ENCODE measurements around the gene CENPO.

The CENPO gene, protein sequence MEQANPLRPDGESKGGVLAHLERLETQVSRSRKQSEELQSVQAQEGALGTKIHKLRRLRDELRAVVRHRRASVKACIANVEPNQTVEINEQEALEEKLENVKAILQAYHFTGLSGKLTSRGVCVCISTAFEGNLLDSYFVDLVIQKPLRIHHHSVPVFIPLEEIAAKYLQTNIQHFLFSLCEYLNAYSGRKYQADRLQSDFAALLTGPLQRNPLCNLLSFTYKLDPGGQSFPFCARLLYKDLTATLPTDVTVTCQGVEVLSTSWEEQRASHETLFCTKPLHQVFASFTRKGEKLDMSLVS

DNA sequence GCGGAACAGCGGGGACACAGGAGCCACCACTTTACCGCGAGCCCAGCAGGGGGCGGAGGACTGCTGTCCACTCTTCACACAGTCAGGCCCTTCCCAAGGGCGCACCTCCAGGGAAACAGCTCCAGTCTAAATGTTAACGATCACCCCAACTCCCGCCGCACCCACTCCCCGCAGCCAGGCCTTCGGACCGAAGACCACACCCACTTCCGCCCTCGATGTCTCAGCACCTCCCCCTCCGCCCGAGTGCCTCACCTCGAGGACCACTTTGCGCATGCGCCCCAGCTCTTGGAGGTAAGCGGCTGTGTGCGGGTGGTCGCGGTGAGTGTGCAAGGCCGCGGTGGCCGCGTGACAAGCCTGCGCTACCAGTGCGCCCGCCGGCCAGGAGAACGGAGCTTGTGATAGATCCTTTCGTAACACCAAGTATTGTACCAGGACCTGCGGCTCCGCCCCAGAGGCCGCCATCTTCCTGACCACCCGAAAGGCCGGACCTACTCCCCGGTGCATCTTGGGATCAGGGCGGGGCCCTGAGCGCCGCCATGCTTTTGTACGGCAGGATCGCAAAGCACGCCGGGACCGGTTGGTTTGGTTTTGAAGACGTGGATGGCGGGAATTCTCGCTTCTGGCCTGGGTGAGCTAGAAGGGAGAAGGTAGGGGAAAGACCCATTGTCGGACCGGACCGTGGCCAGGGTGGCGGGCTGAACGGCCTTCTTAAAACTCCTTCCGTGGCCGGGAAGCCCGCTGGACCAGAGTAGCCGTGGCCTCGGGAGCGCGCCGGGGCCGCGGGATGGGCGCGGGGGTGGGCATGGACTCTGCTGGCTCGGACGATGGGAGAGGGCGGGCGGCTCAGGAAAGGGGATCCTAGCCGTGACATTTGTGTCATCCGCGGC lies at the start of gene CENPO, which contains the start of gene PTRHD1:
TSS of gene CENPO (plus strand) at position 552 of the 887 bp plus-strand sequence. CDS start 495 bp downstream, outside the sequence.
TSS of gene PTRHD1 (minus strand) at position 518 of the 887 bp plus-strand sequence. CDS start at position 504, 14 bp downstream.
- DNase-seq (ENCODE audit: low read depth in 2 of 2), result peak; percentile 86 to 87

DNA sequence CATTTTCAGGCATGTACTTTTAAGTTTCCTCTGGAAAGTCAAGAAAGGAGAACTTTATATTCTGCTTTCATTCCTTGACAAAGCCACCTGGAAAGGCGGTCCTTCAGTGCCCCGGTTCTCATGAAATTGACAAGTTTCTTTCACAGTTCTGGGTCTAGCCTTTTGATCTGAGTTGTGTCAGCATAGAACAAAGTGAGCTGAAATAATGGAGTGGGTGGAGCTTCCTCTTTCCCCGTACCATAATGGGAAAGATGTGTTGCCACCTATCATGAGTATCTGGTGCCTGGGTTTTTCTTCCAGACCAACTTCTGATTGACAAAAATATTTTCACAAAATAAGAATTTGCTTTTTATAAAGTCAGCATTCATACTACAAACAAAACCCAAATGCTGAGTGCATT lies 49.3 kb upstream of the CENPO start:
- DNase-seq (ENCODE audit: low read depth in 2 of 2), result no peak

DNA sequence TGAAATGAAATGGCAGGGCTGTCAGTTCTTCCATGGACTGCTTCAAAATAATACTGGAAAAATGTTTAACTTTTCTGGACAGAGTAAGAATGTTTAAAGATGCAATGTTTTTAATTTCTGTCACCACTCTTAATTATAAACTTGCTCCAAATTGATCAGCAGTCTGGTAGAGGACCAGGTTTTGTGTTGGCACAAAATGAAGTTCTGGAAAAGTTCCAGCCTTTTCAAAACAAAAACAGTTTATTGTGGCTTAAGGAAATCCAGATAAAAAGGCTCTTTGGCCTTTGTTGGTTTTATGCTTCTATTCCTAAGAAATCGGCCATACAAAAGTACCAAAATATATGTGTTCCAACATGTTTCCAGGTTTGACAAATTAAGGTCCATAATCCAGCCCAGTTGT lies 48.9 kb upstream of the CENPO start:
- DNase-seq (ENCODE audit: low read depth in 2 of 2), result no peak

DNA sequence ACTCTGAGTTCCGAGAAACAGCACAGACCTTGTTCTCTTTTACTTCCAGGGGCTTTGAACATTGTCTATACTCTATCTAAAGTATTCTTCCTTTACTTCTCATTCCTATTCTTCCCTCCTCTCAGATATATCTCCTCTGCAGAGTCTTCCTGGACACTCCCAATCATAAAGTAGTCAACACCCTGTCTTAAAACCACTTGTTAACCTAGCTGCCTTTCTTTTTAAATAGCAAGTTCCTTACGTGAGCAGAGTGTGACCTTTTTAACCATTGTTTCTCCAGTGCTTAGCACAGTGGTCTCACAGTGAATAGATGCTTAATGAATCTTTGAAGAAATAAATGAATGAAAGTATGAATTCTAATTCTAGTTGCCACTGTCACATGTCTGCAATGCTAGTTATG lies 47.4 kb upstream of the CENPO start:
- DNase-seq (ENCODE audit: low read depth in 2 of 2), result no peak

DNA sequence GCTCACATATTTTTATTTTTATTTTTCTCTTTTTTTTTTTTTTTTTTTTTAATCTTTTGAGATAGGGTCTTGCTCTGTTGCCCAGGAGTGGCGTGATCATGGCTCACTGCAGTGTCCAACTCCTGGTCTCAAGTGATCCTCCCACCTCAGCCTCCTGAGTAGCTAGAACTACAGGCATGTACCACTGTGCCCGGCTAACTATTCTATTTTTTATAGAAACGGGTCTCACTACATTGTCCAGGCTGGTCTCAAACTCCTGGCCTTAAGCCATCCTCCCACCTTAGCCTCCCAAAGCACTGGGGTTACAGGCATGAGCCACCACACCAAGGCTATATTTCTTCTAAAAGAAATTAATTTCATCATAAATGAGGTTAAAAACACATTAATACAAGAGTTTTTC lies 45.9 kb upstream of the CENPO start:
- DNase-seq (ENCODE audit: low read depth in 2 of 2), result no peak

DNA sequence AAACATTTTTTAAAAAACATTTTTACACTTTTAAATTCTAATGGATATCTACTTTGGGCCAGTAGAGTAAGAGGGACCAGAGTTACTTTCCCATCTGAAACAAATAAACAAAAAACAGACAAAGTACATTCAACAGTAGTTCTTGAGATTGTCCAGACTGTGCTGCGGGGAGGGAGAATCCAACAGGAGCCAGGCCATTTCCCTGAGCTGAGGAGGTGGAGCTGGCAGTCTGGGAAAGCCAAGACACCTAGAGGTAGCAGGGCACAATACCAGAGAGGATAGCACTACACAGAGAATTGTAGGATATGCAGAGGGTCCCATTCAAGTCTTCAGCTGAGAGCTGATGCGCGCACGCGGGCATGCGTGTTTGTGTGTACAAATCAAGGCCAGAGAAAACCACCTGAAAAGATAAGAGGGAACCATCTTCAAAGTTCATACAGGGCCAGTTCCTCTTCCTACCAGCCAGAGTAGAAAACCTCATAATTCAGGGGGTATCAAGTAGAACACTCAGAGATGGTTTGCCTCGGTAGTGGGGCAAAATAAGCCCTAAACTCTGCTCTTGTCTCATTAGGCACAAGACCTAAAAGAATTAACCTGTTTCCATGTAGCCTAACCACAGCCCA lies 44.0 kb upstream of the CENPO start:
- DNase-seq (ENCODE audit: low read depth in 2 of 2), result no peak

DNA sequence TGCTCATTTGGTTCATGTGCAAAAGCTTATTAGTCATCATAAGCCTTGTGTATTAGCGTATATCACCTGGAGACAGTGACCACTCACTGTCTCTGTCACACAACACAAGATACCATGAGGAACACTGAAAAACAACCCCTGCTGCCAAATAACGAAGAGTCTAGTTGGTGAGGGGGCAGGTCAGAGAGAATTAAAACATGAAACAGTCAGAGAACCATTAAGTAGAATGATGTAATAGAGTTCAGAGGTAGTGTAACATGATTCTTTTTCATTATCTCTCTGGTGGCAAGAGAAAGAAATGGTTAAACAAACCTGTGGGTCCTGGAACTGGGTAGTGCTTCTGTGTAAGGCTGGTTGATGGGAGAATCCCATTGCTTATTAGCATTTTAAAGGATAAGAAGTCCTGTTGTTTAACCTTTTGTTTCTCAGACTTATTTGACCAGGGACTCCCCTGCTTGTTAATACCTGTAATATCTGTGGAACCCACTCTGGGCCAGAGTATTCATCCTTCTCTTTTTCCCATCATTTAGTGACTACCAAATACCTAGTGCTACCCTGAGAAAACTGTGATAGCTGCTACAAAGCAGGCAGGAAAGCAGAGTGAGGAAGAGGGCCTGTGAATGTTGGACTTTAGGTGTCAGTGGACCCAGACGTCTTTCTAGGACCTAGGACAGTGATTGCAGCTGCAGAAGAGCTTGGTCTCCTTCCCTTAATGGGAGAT lies 38.1 kb upstream of the CENPO start:
- no peak for DNase-seq (ENCODE audit: low read depth in 2 of 2)

DNA sequence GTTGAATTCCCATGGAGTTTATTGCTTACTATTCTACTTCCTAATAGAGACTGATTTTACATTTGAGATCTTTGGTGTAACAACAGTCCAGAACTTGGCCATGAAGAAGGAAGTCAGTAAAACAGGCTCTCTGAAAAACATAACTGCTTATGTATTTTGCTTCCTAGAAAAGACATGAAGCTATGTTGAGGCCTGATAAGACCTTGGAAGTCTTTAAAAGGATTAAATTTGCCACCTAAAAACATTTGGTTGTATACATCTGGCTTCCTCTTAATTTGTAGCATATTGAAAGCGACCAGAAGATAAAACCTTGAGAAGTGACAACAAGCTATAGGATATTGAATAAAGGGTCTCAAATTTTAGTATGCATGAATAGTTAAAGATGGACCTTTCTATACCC lies 36.4 kb upstream of the CENPO start:
- DNase-seq (ENCODE audit: low read depth in 2 of 2), result no peak

DNA sequence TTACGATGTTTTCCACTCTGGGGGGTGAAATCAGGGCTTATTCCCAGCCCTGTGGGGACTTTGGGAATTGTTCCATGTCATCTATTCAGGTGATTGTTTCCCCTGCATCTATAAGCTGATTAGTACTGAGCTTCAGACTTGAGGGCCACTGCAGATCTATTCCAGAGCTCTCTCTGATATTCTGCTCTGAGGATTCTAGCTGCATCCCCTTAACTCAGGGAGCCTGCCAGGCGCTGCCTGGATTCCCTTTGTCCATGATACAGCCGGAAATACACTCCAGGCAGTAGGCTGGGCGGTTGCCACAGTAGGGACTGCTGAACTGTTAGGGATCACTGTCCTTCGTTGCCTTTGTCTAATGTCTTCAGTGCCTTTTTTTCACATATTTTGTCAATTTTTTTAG lies 31.4 kb upstream of the CENPO start:
- no peak for DNase-seq (ENCODE audit: low read depth in 2 of 2)

DNA sequence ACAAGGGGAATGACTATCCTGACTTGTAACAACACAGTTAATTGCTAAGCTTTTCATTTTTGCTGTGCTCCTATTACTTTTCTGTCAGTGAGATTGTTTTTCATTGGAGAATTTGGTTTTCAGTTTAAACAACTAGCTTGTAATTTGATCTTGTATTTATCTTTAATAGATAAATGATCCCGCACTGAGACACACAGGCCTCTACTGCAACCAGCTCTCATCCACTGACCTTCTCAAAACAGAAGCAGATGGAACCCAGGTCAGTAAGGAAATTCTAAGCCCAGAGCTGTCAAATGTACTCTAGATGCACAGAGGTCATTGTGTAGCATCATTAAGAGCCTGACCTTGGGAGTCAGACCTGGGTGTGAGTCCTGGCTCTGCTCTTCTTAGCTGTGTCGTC lies 30.7 kb upstream of the CENPO start:
- no peak for DNase-seq (ENCODE audit: low read depth in 2 of 2)

DNA sequence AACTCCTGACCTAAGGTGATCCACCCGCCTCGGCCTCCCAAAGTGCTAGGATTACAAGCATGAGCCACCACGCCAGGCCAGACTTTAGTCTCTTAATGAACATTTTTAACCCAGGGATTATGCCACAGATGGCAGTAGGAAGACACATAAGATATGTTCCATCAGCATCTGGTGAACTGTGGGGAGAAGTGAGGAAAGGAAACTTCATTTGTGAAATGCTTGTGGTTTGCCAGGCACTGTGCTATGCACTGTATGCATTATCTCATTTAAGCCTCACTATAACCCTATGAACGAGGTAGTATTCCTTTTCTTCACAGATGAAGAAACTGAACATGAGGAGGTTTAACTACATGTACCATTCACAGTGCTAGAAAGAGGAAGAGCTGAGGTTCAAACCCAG lies 29.4 kb upstream of the CENPO start:
- DNase-seq (ENCODE audit: low read depth in 2 of 2), result no peak

DNA sequence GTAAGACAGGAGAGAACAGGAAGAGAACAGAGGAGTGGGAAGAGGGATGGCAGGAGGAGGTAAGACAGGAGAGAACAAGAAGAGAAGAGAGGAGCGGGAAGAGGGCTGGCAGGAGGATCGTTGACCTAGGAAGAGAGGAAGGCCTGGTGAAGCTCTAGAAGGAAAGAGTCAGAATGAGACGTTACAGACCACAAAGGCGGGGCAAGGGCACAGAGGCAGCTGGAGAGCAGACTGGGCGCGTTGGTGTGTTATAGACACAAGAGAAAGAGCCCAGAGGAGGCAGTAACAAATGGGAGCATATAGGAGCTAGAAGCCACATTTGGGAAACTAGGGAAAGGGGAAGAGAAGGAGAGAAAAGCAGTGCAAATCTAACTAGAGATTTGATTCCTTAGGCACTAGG lies 26.6 kb upstream of the CENPO start:
- DNase-seq (ENCODE audit: low read depth in 2 of 2), result no peak

DNA sequence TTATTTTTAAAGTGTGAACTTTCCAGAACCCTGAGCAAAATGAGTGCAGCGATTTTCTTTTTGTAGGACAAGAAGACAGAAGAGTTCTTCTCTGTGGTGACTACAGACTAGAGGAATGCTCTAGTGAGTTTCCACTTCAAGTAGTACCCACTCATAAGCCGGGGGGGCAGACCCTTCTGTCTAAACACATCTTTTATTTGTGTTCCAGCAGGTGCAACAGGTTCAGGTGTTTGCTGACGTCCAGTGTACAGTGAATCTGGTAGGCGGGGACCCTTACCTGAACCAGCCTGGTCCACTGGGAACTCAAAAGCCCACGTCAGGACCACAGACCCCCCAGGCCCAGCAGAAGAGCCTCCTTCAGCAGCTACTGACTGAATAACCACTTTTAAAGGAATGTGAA lies 25.2 kb upstream of the CENPO start:
- no peak for DNase-seq (ENCODE audit: low read depth in 2 of 2)

DNA sequence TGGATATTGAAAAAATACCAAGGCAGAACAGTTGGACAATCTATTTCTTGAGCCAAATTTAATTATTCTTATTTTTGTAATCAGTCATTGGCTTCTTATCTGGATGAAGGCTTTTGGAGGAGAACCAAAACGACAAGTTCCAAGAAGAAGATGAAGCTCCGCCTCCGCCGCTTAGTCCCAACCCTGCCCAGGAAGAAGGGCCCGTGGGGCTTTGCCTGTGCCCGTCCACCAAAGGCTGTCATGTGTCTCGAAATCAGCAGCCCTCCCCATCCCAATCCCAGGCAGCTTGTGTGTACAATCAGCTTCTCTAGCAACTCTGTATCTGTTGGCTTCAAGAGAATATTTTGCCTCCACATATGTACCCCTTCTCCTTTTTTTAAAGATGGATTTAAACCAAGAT lies 24.6 kb upstream of the CENPO start:
- DNase-seq (ENCODE audit: low read depth in 2 of 2), result no peak

DNA sequence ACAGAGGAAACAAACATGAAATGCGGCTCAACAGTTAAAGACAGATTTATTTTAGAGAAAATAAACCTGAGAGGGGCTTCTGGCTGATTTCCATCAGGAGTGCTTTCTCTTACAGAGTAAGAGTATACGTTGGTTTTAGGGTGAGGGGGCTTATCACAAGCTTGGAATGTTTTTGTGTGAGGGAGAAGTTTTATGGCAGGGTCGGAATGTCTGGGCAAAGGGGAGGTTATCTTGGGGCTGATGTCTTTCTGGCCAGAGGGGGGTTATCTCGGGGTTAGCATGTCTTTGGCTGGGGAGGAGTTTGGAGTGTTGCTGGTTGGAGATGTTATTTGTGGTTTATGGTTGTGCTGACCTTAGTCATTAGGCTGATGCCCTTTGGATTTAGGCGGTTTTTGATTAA lies 22.2 kb upstream of the CENPO start:
- DNase-seq (ENCODE audit: low read depth in 2 of 2), result no peak

DNA sequence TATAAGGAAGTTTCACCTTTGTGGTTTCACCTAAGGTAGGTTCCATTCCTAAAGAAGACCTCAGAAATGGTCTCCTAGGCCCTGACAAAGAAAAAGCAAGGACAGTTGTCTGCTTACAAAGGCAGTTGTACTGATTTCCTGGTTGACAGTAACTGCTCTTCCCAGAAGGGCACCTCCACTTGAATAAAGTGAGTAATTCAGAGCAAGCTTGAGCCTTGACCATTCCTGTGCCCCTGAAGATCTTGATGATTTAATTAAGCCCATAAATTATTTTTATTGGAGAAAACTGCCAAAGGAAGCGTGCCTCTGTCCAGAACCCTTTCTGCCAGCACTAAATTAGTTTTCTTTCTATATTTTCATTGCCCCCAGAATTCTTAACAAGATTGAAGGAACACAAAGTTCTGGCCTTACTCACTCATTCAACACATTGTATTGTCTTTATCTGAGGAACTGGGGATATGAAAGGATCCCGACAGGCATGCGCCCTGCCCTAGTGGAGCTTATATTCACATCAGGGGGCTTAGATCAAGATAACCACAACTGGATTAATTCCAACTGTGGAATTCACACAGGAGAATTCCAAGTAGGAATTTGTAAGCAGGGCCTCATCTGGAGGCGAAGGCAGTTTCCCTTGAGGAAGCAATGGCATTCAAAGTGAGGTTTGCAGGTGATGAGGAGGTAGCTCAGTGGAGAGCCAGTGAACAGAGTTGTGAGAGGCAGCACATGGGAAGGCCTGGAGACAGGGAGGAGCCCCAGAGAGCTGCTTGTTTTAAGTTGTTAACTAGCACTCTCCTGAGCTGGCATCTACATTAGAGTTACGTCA lies 21.2 kb upstream of the CENPO start:
- no peak for DNase-seq (ENCODE audit: low read depth in 2 of 2)

DNA sequence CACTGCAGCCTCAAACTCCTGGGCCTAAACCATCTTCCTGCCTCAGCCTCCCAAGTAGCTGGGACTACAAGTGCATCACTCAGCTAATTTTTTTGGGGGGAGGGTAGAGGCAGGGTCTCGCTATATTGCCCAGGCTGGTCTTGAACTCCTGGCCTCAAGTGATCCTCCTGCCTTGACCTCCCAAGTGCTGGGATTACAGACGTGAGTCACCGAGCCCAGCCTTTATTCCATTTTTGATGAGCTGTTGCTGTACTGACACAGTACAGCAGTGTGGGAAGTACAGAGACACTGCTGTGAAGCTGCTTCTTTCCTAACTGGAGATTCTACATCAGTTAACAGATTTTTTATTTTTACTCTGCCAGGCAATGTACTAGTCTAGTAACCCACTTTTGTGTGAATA lies 18.9 kb upstream of the CENPO start:
- no peak for DNase-seq (ENCODE audit: low read depth in 2 of 2)

DNA sequence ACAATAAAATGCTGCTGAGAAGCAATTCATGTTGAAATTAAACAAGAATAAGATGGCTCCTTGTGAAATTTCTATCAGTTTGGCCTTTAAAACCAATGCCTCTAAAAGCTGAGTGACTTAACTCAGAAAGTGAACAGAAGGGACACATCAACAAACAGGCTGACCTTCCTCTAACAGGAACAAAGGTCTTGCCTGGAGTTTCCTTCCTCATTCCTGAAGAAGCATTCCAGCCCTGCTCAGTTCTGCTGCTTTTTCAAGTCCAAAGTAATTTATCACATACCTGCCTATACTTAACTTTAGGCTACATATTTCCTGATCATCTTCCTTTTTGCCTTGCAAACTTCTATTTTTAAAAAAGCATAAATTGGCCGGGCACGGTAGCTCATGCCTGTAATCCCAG lies 14.1 kb upstream of the CENPO start:
- DNase-seq (ENCODE audit: low read depth in 2 of 2), result no peak

DNA sequence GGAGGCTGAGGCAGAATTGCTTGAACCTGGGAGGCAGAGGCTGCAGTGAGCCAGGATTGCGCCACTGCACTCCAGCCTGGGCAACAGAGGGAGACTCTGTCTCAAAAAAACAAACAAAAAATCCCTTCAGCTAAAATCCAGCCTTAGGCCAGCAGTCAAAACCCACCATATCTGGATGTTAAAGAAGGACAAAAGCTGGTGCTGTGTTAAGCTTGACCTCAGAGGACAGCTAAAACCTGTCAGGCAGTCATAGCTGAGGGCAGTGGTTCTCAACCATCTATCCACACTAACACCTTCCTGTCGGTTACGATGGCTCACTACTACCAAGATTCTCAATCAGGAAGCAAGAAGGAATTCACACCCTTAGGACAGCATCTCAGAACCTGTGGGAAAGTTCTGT lies 9.6 kb upstream of the CENPO start:
- no peak for DNase-seq (ENCODE audit: low read depth in 2 of 2)

DNA sequence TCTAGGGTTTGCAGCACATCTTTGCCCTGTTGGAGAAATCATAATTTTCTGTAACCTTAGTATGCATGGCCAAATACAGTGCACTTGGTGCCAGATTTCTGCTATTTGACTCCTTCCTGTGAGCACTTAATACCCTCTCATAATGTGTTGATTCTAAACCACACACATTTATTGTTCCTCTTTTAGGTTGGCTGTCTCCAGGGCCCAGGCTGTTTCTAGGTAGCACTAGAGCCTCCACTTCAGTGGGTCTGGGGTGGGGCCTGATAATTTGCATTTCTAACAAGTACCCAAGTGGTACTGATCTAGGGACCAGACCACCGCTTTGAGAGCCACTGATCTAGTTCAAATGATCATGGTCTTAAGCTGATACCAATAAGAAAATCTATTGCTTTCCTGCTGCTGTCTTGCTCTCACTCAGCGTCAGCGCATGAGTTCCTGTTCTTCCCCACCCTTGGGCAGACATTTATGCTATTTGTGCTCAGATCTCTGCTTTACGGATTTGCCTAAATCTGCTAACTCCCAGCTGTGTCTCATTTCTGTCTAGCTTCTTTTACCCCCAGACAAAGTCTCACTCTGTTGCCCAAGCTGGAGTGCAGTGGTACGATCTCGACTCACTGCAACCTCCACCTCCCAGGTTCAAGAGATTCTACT lies 7.4 kb upstream of the CENPO start:
- no peak for DNase-seq (ENCODE audit: low read depth in 2 of 2)

DNA sequence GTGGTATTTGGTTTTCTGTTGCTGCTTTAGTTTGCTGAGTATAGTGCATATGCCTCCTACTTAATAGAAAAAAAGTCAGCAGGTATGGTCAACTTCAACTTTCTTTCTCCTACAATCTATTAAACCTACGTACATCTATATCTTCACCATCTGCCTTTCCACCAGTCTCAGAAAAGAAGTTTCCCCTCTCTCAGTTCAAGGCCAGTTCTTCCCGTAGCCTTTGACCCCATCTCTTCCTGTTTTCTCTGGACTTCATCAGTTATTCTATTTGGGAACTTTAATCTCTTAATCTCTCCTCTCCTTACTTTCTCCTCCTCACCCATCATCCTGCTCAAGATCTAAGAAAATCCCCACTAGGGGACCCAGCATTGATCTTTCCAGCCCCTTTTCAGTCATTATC lies 5.7 kb upstream of the CENPO start:
- no peak for DNase-seq (ENCODE audit: low read depth in 2 of 2)
